Measurements from ENCODE around the gene GPC4.

DNA sequence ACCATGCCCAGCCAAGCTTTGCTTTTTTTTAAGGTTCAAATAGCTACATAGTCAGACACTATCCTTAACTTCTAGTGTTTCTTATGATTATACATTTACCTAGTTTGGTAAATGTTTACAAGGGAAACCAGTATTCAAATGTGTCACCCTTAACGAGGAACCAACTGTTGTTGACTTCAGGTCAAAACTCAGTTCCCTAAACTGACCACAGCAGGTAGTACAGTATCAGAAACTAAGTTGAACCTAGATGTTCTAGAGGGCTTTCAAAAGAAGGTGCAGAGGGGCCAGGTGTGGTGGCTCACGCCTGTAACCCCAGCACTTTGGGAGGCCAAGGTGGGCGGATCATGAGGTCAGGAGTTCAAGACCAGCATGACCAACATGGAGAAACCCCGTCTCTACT lies 11.3 kb downstream of the GPC4 start:
- TF ChIP-seq REST (IDR thresholded peaks at IDR 0.05; ENCODE audit: unreplicated experiment) (no peak), ETS1 (IDR thresholded peaks at IDR 0.05) (no peak), CTCF (conservative IDR thresholded peaks at IDR 0.05; ENCODE audit: low read depth in 2 of 2) (no peak), EZH2 (IDR thresholded peaks at IDR 0.05; ENCODE audit: low read depth, unreplicated experiment) (no peak)

Data from GM23338 (cell line).